OCI-LY7 (cell line): Measurements from ENCODE around the gene IDUA.

Experiments
- CTCF ChIP-seq: fragments of 200-600 bp; sonication (generic); conservative IDR thresholded peaks from 2 replicates; pipeline ENCODE4 v1.5.1; 2014; ENCODE audit warnings: mild to moderate bottlenecking, antibody characterized with exemption, low read length, moderate library complexity, mixed read lengths
- EZH2phosphoT487 ChIP-seq: fragments of 200-600 bp; sonication (generic); IDR thresholded peaks from 2 replicates; pipeline ENCODE4 v1.6.1; 2018; ENCODE audit warnings: low read depth, borderline replicate concordance, mild to moderate bottlenecking, mixed run types, antibody characterized with exemption, low read length, moderate library complexity, mixed read lengths

- TF ChIP-seq CTCF (no peak), EZH2phosphoT487 (no peak)
These were observed 11.3 kb downstream of the IDUA start for GRCh38 chr4:998096-998691.
